NCI-H2029 treated with DMSO at 0.1 percent for 48 hours (cell line): ENCODE data around the gene UNC80.
A peak's percentile ranks its signal among the peaks of the same experiment; 100 is the strongest.

ENCODE experiments used
- DNase-seq: peaks from one replicate; lab custom pipeline; 2025; lab: John Stamatoyannopoulos, UW

The UNC80 gene

GRCh38 chr2:209809256-209809655 lies 37.6 kb downstream of the UNC80 start:
- no peak for DNase-seq

- no peak for DNase-seq
These were observed 46.2 kb downstream of the UNC80 start for GRCh38 chr2:209817844-209818271.

GRCh38 chr2:209818939-209819338 lies 47.3 kb downstream of the UNC80 start:
- no peak for DNase-seq

GRCh38 chr2:209821806-209822205 lies 50.2 kb downstream of the UNC80 start:
- no peak for DNase-seq

GRCh38 chr2:209823484-209823883 lies 51.9 kb downstream of the UNC80 start:
- no peak for DNase-seq

- no peak for DNase-seq
These were observed 52.8 kb downstream of the UNC80 start for GRCh38 chr2:209824391-209824790.

- no peak for DNase-seq
These were observed 59.3 kb downstream of the UNC80 start for GRCh38 chr2:209830722-209831465.

GRCh38 chr2:209834767-209835166 lies 63.1 kb downstream of the UNC80 start:
- no peak for DNase-seq

- DNase-seq = no peak
These were observed 68.8 kb downstream of the UNC80 start for GRCh38 chr2:209840434-209840833.

- no peak for DNase-seq
These were observed 74.0 kb downstream of the UNC80 start for GRCh38 chr2:209845666-209846065.

- DNase-seq = no peak
These were observed 93.2 kb downstream of the UNC80 start for GRCh38 chr2:209864716-209865295.

- no peak for DNase-seq
These were observed 96.8 kb downstream of the UNC80 start for GRCh38 chr2:209868271-209868994.

GRCh38 chr2:209870067-209870466 lies 98.4 kb downstream of the UNC80 start:
- DNase-seq = no peak

- peak; percentile 94 for DNase-seq
These were observed 101.0 kb downstream of the UNC80 start for GRCh38 chr2:209872675-209873074.

GRCh38 chr2:209875270-209875669 lies 103.6 kb downstream of the UNC80 start:
- DNase-seq = no peak

GRCh38 chr2:209876211-209876610 lies 104.6 kb downstream of the UNC80 start:
- DNase-seq = no peak

- no peak for DNase-seq
These were observed 107.1 kb downstream of the UNC80 start for GRCh38 chr2:209878701-209879100.

- no peak for DNase-seq
These were observed 129.0 kb downstream of the UNC80 start for GRCh38 chr2:209900638-209901037.

- DNase-seq = no peak
These were observed 129.5 kb downstream of the UNC80 start for GRCh38 chr2:209901172-209901571.

- DNase-seq = no peak
These were observed 134.1 kb downstream of the UNC80 start for GRCh38 chr2:209905691-209906090.

- no peak for DNase-seq
These were observed 136.1 kb downstream of the UNC80 start for GRCh38 chr2:209907746-209908145.

- DNase-seq = no peak
These were observed 136.9 kb downstream of the UNC80 start for GRCh38 chr2:209908511-209908910.

GRCh38 chr2:209911486-209911885 lies 139.9 kb downstream of the UNC80 start:
- no peak for DNase-seq
